Frontal cortex (tissue), 4 donors: ENCODE measurements around the gene FBXO10. TPM values are rescaled to one million over a fixed set of nuclear protein-coding genes. Genes with fewer than 3 reads are reported as not detected.
A peak's percentile ranks its signal among the peaks of the same experiment; 100 is the strongest.
"Not testable (repeated sequence)": the region's sequence is repeated elsewhere in the genome, so short reads cannot be mapped to it uniquely, and the experiment has no call there.

Experiments used
- DNase-seq, 2 donors: peaks; one replicate each; pipeline ENCODE4 v3.0.0; 2012; ENCODE audit warnings: low spot score in 2 of 2
- FAIRE-seq: peaks from 2 replicates; lab custom pipeline; 2012; peaks lifted over from hg19 to GRCh38; lab: Jason Lieb, UNC
- total RNA-seq: library from RNA; depleted of rRNA; stranded (reverse); fragments of >200 nt; gene quantifications from one replicate; pipeline ENCODE4 v1.2.3, GENCODE V29; 2014
- donor health status: control.
- donor health status: control.
- donor health status: control.

Gene FBXO10
- total RNA-seq, 1 donor from 2014 or later, result 8.6 TPM

- not testable (repeated sequence) for DNase-seq, FAIRE-seq
Observed at GRCh38 chr9:37602061-37602460, 25.9 kb upstream of the FBXO10 start.

- no peak for FAIRE-seq
- no peak for DNase-seq
Observed at GRCh38 chr9:37596504-37596903, 20.3 kb upstream of the FBXO10 start.

GRCh38 chr9:37593883-37594448 is 17.8 kb upstream of the FBXO10 start:
- no peak for FAIRE-seq
- DNase-seq, result no peak

GRCh38 chr9:37592108-37592951 is 16.1 kb upstream of the FBXO10 start, which contains the start of gene TOMM5:
TSS of gene TOMM5 (minus strand) at chr9:37592597. CDS start at chr9:37592532, 65 bp downstream.
- DNase-seq, result peak; percentile 62 to 81
- FAIRE-seq, result no peak

- DNase-seq (no peak), FAIRE-seq (no peak)
Observed at GRCh38 chr9:37587521-37587920, 11.3 kb upstream of the FBXO10 start.

GRCh38 chr9:37583522-37584121 is 7.4 kb upstream of the FBXO10 start:
- DNase-seq, result no peak
- no peak for FAIRE-seq

GRCh38 chr9:37582548-37583157 is 6.5 kb upstream of the FBXO10 start:
- DNase-seq (peak in 1 of 2 donors; percentile 39), FAIRE-seq (peak; percentile 91)

GRCh38 chr9:37575511-37575914 is 667 bp downstream of the FBXO10 start:
- FAIRE-seq (no peak), DNase-seq (no peak)

GRCh38 chr9:37575001-37575400 is 1.2 kb downstream of the FBXO10 start:
- DNase-seq, result no peak
- FAIRE-seq, result no peak

GRCh38 chr9:37574241-37574721 is 1.9 kb downstream of the FBXO10 start:
- no peak for DNase-seq

GRCh38 chr9:37571282-37571681 is 4.9 kb downstream of the FBXO10 start:
- DNase-seq (no peak), FAIRE-seq (no peak)

More at GRCh38 chr9:37574241-37574721, 1.9 kb downstream of the FBXO10 start:
- FAIRE-seq, result no peak

GRCh38 chr9:37566716-37567115 is 9.5 kb downstream of the FBXO10 start:
- DNase-seq (no peak), FAIRE-seq (no peak)

- DNase-seq (no peak), FAIRE-seq (no peak)
Observed at GRCh38 chr9:37565661-37566618, 10.2 kb downstream of the FBXO10 start.

- no peak for DNase-seq
- no peak for FAIRE-seq
Observed at GRCh38 chr9:37564916-37565315, 11.3 kb downstream of the FBXO10 start.

- DNase-seq (no peak), FAIRE-seq (no peak)
Observed at GRCh38 chr9:37563806-37564513, 12.2 kb downstream of the FBXO10 start.

- no peak for DNase-seq
- FAIRE-seq, result no peak
Observed at GRCh38 chr9:37562826-37563225, 13.4 kb downstream of the FBXO10 start.

GRCh38 chr9:37561682-37562081 is 14.5 kb downstream of the FBXO10 start:
- DNase-seq, result no peak
- FAIRE-seq, result no peak

GRCh38 chr9:37559855-37560592 is 16.2 kb downstream of the FBXO10 start:
- FAIRE-seq, result no peak
- DNase-seq, result no peak
